NCI-H2029 treated with DMSO at 0.1 percent for 48 hours (cell line): ENCODE measurements around the gene RET.

Experiments
- DNase-seq: peaks from one replicate; lab custom pipeline; 2025; lab: John Stamatoyannopoulos, UW

Gene RET

DNA sequence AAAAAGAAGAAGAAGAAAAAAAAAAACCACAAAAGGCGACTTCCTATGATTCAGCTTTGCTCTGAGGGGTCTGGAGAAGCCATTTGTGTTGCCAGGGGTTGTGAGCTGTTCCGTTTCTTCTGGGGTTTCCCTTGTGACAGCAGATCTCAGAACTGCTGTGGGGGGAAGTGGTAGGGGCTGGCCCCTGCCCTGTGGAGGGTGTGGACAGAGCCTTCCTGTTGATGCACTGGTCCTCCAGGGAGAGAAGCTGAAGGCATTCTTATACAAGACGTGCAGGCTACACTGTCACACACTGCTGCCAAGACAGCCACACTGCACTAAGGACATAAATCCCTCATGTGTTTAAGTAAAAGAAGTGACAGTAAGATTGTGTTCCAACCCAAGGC lies 44.1 kb downstream of the RET start:
- no peak for DNase-seq

DNA sequence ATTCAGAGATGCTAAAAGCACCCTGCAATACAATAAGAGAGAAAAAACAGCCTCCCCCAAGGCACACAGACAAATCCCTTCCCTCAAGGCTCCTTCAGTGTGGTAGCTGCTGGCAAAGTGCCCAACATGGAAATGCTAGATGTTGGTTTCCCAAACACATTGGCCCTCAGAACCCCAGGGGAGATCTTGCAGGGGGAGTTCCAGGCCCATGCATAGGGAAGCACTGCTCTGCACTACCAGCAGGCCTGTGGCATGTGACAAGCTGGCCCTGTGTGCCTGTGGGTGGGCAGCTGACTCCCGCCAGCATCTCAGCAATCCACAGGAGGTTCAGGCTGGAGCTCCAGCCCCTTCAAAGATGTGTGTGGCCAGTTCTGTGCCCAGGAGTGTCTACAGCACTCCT lies 44.6 kb downstream of the RET start:
- no peak for DNase-seq

DNA sequence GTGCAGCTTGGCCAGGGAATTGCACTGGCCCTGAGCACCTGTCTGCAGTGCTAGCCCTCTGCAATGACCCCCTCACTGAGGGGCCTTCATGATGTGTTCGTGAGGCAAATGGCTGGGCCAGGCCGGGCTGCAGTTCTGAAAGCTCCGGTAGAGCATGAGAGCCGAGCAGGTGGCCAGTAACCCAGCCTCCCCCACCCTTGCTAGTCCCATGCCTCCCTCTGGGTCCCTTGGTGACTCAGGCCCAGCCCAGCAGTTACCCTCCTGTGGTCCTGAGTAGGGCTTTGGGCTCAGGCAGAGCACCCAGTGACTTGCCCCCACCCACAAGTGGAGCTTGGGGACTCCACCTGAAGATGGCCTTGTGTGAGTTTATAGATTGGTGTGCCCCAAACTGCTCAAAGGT lies 45.2 kb downstream of the RET start:
- DNase-seq, result no peak

DNA sequence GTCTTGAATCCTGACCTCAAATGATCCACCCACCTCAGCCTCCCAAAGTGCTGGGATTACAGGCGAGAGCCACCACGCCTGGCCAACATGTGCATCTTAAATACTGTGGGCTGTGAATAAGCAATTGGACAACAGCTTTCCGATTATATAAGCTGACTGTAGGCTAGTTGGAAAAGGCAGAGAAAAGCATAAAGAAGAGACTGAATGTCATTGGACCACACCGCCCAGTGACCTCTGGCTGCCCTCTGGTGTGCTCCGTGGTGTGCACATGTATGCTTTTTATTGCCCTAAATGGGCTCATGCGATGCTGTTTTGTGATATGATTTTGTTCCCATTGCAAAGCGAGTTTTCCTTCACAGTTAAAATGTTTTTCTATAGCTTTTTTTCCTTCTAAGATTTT lies 46.0 kb downstream of the RET start:
- no peak for DNase-seq

DNA sequence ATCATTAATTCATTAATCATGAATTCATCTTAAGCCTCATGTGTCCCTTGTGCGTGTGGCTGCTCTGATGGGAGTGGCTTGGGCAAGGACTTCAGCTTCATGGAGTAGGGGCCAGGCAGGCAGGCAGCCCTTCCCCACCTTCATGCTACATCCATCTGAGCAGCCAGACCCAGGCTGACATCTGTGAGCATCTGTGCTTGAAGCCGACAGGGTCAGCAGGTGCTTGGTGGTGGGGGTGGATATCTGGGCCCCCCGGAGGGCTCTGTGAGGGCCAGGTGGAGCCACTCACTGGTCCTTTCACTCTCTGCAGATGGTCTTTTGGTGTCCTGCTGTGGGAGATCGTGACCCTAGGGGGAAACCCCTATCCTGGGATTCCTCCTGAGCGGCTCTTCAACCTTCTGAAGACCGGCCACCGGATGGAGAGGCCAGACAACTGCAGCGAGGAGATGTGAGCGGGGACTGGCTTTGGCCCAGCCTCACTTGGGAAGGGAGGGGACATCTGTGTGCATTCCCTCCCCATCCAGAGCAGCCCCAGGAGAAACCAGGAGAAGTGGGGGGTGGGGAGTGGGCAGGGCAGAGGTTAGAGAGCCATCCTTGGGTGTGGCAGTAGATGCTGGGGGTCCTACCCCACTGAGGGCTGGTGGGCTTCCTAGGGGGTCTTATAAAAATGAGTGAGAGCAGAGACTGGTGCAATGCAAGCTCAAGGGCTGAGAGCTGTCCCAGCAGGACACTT lies 46.7 kb downstream of the RET start:
- DNase-seq, result no peak

DNA sequence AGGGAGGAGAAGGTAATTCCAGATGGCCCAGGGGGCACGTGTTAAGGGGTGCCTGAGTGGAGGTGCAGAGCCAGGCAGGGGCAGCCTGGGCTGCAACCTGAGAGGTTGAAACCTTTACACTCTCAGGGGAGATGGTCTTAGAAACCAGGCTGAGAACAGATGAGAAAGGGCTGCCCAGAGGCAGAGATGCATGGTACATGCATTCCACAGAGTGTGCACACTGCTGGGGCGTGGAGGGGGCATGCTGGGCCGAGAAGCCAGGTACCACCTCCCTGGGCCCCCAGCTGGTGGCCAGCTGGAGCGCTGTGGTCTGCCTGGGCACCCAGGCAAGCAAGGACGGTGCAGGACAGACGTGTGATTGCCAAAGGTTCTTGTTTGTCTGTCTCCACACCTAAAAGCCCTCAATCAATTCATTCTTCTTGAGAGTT lies 47.2 kb downstream of the RET start:
- no peak for DNase-seq

DNA sequence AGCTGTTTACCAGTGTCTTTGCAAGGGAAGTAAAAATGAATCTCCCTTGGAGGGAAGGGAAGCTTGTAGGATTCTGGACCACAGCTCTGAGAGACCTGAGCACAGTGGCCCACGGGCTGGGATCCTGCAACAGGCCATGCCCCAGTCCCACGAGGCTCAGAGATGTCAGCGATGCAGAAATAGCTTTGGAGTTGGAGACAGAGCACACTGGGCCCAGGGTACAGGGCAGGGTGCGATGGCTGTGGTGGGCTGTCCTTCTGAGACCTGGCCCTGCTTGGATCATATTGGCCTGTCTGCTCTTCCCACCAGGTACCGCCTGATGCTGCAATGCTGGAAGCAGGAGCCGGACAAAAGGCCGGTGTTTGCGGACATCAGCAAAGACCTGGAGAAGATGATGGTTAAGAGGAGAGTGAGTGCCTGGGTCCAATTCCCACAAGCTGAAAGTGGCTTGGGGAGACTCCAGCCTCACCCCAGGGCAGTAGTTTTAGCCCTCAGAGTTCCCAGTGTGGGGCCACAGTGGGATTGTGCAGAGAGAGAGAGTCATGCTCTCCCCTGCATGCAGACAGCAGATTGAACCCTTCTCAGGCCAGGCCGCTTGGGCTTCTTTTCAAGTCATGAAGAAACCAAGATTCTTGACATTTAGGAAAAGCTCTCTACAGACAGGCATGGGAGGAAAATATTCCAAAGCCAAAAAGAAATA lies 47.9 kb downstream of the RET start:
- DNase-seq, result no peak

DNA sequence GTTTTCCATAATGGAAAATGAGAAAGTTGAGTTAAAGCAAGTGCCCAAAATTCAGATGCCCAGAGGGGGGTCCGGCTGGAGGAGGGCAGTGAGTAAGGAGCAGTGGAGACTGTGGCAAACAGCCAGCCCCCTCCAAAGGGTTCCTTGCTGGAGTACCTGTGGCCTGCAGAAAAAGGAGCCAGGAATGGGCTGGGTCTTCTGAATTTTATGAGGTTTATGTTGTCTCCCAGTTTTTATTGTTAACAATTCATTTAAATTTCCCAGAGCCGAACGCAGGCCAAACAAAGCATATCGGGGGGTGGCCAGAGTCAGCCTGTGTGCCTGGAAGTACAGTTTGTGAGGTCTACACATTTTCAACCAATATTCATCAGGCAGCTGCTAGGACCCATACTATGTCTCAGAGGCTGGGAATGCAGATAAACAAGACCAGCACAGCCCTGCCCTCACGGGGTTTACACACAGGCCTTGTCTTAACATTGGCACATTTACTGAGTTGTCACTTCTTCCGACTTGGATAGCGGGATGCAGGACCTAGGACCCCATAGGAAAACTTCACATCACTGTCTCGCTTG lies 48.5 kb downstream of the RET start:
- DNase-seq, result no peak

DNA sequence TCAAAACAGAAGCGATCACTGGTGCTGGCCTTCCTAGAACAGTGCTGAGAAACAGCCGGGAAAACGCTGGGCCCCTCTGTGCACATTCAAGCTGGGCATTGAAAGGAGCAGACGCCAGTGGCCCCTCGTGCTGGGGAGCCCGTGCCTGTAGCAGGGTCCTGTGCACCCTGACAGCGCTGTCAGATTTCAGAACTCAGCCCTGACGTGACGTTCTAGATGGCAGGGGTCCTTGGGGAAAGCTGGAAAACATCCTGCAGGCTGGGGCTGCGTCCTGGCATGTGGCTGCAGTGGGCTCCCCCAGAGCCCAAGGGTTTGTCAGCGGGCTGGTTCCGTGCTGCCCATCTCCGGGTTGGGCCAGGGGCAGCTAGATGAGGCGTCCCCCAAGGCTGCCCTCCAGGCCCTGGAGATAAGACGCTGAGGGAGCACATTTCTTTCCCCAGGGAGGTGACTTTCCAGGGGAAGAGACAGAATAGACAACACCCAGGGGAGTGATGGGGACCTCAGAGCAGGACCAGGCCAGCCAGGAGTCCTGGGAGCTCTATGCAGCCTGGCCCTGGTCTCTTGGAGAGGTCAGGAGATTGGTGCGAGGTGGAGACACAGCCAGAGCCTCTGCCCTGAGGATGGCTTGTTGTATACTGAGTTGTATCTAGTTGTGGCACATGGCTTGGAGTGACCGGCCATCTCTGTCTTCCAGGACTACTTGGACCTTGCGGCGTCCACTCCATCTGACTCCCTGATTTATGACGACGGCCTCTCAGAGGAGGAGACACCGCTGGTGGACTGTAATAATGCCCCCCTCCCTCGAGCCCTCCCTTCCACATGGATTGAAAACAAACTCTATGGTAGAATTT lies 49.2 kb downstream of the RET start:
- no peak for DNase-seq

DNA sequence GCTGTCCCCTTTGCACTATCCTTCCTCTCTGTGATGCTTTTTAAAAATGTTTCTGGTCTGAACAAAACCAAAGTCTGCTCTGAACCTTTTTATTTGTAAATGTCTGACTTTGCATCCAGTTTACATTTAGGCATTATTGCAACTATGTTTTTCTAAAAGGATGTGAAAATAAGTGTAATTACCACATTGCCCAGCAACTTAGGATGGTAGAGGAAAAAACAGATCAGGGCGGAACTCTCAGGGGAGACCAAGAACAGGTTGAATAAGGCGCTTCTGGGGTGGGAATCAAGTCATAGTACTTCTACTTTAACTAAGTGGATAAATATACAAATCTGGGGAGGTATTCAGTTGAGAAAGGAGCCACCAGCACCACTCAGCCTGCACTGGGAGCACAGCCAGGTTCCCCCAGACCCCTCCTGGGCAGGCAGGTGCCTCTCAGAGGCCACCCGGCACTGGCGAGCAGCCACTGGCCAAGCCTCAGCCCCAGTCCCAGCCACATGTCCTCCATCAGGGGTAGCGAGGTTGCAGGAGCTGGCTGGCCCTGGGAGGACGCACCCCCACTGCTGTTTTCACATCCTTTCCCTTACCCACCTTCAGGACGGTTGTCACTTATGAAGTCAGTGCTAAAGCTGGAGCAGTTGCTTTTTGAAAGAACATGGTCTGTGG lies 50.0 kb downstream of the RET start:
- no peak for DNase-seq

DNA sequence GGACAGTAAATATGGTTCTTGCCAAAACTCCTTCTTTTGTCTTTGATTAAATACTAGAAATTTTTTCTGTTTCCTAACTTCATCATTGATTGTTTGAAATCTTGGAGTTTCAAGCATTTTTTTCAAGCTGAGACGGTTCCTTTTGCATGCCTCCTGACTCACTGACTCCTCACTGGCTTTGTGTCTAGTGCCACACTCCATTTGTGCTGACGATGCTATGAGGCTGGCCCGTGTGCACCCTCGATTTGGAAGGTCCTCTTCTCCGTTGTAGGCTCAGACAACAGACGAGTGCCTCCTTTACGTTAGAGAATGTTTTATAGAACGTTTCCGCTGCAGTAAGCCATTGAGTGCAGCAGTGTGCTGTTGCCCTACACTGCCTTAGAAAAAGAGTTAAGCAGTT lies 50.6 kb downstream of the RET start:
- DNase-seq, result no peak

DNA sequence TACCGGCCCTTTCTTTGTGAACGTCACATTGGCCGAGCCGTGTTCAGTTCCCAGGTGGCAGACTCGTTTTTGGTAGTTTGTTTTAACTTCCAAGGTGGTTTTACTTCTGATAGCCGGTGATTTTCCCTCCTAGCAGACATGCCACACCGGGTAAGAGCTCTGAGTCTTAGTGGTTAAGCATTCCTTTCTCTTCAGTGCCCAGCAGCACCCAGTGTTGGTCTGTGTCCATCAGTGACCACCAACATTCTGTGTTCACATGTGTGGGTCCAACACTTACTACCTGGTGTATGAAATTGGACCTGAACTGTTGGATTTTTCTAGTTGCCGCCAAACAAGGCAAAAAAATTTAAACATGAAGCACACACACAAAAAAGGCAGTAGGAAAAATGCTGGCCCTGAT lies 51.5 kb downstream of the RET start:
- DNase-seq, result no peak

DNA sequence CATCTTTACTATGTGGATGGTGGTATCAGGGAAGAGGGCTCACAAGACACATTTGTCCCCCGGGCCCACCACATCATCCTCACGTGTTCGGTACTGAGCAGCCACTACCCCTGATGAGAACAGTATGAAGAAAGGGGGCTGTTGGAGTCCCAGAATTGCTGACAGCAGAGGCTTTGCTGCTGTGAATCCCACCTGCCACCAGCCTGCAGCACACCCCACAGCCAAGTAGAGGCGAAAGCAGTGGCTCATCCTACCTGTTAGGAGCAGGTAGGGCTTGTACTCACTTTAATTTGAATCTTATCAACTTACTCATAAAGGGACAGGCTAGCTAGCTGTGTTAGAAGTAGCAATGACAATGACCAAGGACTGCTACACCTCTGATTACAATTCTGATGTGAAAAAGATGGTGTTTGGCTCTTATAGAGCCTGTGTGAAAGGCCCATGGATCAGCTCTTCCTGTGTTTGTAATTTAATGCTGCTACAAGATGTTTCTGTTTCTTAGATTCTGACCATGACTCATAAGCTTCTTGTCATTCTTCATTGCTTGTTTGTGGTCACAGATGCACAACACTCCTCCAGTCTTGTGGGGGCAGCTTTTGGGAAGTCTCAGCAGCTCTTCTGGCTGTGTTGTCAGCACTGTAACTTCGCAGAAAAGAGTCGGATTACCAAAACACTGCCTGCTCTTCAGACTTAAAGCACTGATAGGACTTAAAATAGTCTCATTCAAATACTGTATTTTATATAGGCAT lies 52.3 kb downstream of the RET start:
- no peak for DNase-seq

DNA sequence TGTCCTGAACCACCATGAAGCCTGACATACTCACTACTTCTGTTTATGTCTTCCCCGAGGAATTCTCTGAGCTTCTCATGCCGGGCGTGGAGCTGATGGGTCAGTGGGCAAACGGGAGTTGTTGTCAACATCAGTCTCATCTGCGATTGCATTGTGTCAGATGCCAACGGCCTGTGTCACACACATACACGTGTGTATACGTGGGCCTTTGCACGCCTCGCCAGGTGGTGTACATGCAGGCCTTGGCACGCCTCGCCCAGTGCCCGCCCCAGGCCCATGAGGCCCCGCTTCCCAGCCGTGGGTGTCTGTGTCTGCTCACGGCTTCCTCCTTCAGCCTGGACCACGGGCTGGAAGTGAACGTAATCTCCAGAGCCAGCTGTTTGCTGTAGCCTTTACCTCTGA lies 53.9 kb downstream of the RET start:
- DNase-seq, result no peak

DNA sequence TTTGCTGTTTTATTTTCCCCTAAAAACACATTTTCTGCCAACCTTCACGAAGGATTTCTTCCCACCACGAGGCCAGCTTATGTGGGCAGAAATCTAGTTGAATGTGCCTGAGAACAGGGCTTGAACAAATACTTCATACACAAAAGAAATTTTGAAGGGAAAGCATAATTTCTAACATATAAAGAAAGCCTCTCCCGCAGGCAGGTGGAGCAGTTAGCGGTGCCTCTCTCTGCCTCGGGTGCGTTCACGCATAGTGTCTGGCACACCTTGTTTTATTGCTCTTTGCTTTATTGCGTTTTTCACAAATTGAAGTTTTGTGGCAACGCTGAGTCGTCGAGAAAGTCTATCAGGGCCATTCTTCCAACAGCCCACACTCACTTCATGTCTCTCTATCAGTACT lies 54.4 kb downstream of the RET start:
- no peak for DNase-seq

DNA sequence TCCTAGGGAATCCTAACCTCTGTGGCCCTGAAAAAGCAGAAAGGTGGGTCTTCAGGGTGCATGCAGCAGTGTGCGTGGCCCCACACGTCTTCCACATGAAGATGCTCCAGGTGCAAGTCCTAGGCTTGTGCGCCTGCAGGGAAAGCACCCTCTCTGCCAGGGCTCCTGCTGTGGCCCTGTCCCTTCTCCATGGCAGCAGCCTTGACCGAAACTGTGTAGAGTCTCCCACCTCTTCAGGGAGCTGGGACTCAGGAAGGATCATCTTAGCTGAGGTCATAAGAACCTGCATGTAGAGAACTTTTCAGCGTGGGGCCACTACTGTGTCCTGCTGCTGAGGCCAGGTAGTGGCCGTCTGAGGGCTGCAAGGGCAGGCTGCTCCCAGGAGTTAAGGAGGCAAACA lies 55.0 kb downstream of the RET start:
- no peak for DNase-seq

DNA sequence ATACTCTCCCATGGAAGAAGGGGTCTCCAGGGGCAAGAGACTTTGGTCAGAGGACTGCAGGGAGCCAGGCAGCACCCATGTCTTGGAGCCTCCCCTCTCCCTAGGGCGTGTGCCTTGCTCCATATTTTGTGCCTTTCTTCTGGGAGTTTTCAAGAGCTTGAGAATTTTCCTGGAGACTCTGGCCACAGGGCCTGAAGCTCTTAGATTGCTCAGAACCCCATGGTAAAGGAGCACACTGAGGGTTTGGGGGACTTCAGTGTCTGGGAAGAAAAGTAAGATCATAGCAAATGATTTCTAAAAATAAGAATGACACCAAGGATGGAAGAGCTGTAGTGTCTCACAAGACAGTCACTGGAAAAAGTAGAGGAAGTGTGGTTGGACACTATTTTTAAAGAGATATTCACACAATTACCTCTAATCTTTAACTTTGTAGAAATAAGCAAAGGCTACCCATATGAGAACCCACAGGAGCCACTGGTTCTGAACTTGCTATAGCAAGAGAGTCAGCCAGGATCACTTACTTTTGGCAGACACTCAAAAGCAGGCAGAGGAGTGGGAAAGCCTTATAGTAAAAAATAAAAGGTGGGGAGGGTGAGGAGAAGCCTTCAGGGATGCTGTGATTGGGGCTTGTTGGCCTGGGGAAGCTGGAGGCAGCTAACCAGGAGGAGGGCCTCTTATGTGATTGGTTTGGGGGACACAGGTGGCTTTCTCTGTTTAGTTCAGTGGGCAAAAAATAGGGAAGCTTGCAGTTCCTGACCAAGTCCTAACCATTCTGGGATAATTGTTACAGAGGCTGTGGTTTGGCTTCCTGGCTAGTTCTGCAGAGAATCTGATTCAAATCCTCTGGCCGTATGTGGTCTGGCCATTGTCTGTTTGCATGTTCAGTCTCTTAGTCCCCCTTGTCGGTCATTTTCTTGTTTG lies 56.3 kb downstream of the RET start:
- no peak for DNase-seq

DNA sequence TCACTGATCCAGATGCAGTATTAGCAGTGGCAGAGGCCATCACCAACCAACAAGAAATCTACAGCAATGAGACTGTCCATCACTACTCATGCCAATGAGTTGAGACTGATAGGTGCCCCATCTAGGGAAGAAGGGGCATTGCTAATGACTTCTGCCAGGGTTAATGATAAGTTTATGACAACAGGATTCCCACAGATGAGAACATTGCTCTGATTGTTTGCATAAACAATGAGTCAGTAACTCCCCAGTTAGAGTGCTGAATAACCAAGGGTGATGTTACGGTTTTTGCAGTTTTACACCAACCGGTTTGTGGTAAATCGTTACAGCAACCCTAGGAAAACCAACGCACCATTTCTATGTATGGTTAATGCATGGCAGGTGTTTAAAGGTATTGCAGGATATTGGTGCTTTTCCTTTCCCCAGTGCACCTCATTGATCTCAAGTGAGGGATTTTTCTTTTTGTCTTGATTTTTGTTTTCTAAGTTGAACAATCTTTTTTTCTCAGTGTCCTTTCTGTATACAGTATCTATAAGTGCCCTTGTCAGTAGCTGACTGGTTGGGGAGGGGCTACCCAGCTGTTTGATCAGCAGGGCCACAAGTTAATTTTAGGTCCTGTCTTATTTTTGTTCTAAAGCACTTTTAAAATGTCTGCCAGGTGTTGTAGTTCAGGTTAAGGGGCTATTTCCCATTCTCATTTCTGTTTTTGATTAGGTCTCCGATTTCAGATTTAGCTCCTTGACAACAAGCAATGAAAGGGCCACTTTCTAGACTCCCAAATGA lies 57.4 kb downstream of the RET start:
- DNase-seq, result no peak

DNA sequence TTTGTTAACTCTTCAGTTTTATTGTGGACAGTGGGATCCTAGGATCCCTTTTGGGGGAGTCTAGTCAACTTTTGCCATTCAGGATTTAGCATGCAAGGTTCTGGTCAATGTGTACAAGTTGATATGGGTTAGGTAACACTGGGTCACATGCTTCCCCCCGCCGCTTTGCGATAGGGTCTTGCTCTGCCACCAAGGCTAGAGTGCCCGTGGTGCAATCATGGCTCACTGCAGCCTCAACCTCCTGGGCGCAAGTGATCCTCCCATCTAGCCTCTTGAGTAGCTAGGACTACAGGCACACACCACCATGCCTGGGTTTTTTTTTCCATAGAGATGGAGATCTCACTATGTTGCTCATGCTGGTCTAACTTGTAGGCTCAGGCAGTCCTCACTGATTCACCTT lies 58.2 kb downstream of the RET start:
- no peak for DNase-seq

DNA sequence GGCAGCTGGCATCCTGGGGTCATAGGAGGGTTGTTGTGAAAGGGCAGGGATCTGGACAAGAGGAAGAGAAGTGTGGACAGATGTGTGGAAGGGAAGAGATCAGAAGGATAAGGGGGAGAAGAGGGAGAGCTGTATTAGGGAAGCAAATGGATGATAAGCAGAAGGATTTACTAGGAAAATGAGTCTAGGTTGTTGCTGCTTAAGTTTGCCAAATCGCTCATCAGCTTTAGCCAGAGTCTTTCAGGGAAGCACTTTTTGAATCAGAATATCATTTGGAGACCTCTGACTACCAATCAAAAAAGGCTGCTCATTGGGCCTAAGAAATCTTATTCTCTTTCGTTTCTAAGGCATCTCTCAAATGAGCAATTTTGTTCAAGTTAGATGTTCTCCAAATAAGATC lies 58.8 kb downstream of the RET start:
- no peak for DNase-seq
